ENCODE measurements around the gene HTR3A.

The HTR3A gene

DNA sequence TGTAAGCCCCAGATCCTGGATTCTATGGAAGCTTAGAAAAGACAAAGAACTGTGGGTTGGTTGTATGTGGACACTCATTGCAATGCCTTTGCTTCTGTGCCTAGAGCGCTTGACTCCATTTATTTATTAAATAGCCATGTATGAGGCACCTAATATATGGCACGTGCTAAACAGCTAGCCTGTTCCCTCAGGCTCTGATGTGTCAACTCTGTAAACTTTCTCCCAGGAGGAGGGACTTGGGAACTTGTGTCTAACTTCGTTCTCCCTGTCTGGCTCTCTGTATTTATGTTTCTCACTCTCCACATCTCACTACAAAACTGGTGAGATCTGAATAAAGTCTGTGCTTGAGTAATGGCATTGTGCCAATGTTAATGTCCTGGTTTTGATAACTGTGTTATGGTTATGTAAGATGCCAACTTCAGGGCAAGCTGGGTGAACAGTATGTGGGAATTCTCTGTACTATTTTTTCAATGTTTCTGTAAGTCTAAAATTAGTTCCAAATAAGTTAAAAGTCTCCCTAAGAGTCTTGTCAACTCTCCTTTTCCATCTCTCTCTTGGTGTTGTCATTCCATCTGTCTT, 50.5 kb downstream of the HTR3A start:
- no peak for DNase-seq

DNA sequence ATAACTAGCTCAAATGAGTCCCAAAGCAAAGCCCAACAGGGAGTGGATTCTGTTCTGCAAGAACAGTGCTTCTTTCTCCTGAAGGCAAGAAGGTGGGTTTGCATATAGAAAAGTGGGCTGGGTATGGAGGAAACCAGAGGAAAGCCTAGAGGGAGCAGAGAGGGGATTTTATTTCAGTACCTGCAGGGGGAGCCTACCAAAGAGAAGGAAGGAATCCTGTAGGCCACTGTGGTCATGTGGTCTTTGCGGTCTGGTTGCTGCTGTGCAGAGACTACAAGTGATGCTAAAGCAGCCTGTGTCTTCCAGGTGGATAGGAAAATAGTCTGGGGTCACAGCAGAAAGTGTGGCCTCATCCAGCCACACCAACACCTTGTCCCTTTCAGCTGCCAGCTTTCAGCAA, 51.4 kb downstream of the HTR3A start:
- DNase-seq: no peak

GRCh38 chr11:114027391-114027790, 52.5 kb downstream of the HTR3A start:
- DNase-seq: no peak

DNA sequence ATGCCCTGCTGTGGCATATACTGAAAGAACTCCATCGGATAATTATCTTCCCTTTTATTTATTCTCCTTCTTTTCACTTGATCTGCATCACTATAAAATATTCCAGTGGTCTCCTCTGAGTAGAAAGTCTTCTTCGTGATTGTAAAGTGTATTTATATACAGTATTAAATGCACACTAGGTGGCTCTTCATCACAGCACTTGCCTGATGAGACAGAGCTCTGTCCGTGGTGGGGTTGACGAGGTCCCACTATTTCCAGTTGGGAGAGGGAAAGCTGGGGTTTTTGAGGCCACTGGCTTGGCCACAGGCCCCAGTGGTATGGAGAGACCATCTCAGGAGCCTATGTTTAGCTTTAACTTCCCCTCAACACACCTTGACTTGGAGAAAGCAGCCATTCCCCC, 53.0 kb downstream of the HTR3A start:
- no peak for DNase-seq

DNA sequence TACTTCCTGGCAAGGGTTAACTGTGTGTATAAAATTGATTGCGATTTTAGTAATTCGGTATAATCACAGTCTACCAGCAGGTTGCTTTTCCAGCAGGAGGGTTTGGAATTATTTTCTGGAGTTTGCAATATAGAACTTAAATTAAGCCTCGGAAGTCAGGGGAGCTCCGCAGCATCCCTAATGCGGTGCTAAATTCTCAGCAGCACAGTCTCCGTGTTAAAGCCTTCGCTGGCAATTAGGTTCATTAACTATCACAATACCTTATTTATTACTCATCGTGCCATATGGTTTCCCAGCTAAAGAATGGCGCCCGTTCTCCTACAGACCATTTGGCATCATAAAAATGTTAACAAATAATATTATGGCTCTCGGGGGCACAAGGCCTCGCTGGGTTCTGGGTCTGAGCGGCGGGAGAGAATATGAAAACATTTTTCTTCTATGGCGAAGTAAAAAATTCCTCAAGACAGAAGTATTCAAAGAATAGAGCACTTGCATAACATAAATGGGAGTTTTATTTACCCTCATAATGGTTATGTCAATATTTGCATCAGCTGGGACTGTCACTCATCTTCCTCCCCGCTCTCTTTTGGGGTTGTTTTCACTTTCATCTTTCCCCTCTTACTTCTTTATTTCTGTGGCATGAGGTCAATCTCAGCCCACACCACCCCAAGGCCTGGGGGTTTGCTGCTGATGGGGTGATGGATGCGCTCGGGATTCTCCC, 56.5 kb downstream of the HTR3A start:
- no peak for DNase-seq

GRCh38 chr11:114031967-114032320, 57.0 kb downstream of the HTR3A start:
- DNase-seq: no peak

GRCh38 chr11:114033066-114033465, 58.2 kb downstream of the HTR3A start:
- DNase-seq: no peak

- DNase-seq: no peak
Measured at GRCh38 chr11:114033572-114033971, 58.7 kb downstream of the HTR3A start.

DNA sequence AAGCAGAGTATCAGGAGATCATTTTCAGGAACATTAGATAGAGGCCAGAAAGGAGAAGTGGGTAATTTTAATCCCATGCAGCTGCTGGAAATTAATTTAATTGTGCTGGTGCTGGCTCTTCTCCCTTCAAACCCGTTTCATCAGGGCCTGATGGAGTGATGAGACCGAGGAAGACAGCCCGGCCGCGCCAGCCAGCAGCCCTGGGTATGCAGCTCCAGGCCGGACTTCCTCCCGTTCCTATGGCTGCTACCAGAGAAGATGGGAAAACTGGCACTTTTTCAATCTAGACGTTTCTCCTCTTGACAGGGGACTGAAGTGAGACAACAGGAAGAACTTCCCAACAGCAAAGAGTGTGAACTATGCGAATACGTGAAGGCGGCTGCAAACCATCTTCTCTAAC, 60.0 kb downstream of the HTR3A start:
- DNase-seq: no peak

- DNase-seq: peak; percentile 62
Measured at GRCh38 chr11:114036147-114036811, 61.4 kb downstream of the HTR3A start.

GRCh38 chr11:114036958-114037357, 62.0 kb downstream of the HTR3A start:
- no peak for DNase-seq

DNA sequence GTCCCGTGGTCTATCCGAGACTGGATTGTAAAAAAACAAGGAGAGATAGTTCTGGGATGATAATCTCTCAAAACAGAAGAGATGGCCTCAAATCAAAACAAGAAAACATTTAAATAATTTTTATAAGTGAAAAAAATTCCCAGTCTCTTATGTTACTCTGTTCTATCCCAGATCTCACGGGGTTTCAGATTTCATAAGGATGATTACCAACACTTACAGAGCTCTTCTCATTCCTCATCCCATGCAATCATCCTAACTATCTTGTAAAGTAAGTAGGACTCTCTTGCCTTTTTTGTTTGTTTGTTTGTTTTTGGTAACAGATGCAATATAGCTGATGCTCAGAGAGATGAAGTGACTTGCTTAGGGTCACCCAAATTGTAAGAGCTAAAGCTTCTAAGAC, 64.6 kb downstream of the HTR3A start:
- DNase-seq: no peak
